NB4 (cell line): ENCODE measurements around the gene RNF214.

Experiments used
- DNase-seq: peaks from one replicate; pipeline ENCODE4 v3.0.0; 2010; ENCODE audit warnings: low read depth
- H3K4me3 ChIP-seq: one replicate; pipeline ENCODE4 v1.5.1; 2011; ENCODE audit warnings: mild to moderate bottlenecking, low read depth, low read length, moderate library complexity
- CTCF ChIP-seq: IDR thresholded peaks from one replicate; pipeline ENCODE4 v1.5.1; 2012; ENCODE audit warnings: low read depth, low read length
- MAX ChIP-seq: IDR thresholded peaks from 2 replicates; pipeline ENCODE4 v1.6.1; 2011; ENCODE audit warnings: low read depth, low read length
- MYC ChIP-seq: IDR thresholded peaks from 2 replicates; pipeline ENCODE4 v1.6.1; 2011; ENCODE audit warnings: low read depth, low read length
- POLR2A ChIP-seq: IDR thresholded peaks from 2 replicates; pipeline ENCODE4 v1.6.1; 2011; ENCODE audit warnings: mild to moderate bottlenecking; ENCODE audit not compliant: insufficient read length; ENCODE audit errors: extremely low read depth

RNF214 gene

GRCh38 chr11:117195761-117196160 lies 36.7 kb upstream of the RNF214 start:
- DNase-seq: no peak
- no peak overlapping the region for H3K4me3 ChIP-seq
- TF ChIP-seq MAX (no peak), MYC (no peak), POLR2A (no peak), CTCF (no peak)

GRCh38 chr11:117197006-117197405 lies 35.5 kb upstream of the RNF214 start:
- no peak for DNase-seq
- no peak for TF ChIP-seq MAX
- TF ChIP-seq POLR2A: no peak
- TF ChIP-seq MYC: no peak
- no peak for TF ChIP-seq CTCF
- H3K4me3 ChIP-seq: no peak overlapping the region

GRCh38 chr11:117197516-117198456 lies 34.7 kb upstream of the RNF214 start:
- TF ChIP-seq MAX (no peak), CTCF (peak; percentile 68), POLR2A (no peak), MYC (no peak)
- no peak overlapping the region for H3K4me3 ChIP-seq
- DNase-seq: no peak

- TF ChIP-seq POLR2A (no peak), MAX (no peak), MYC (no peak), CTCF (no peak)
- no peak for DNase-seq
- no peak overlapping the region for H3K4me3 ChIP-seq
Observed at GRCh38 chr11:117198613-117199012, 33.9 kb upstream of the RNF214 start.

GRCh38 chr11:117199053-117199915 lies 33.2 kb upstream of the RNF214 start, which contains the start of gene TAGLN:
TSS of gene TAGLN (plus strand) at chr11:117199370. CDS start at chr11:117203014, 3,644 bp downstream.
- TF ChIP-seq MYC (no peak), POLR2A (no peak), MAX (no peak), CTCF (no peak)
- no peak for DNase-seq
- H3K4me3 ChIP-seq: no peak within 1 kb of the TSS
